GM19351 (cell line): ENCODE results near the gene MSTO1.
"Not testable (repeated sequence)": the region's sequence is repeated elsewhere in the genome, so short reads cannot be mapped to it uniquely, and the experiment has no call there.

ENCODE experiments used
- ATAC-seq: cut with Tn5 transposase; IDR thresholded peaks from one replicate; pipeline ENCODE4 v1.9.1; 2021; ENCODE audit warnings: mild to moderate bottlenecking, moderate library complexity; ENCODE audit not compliant: unreplicated experiment

Gene MSTO1

GRCh38 chr1:155610257-155610647, 234 bp downstream of the MSTO1 start:
- ATAC-seq: peak; percentile 20

DNA sequence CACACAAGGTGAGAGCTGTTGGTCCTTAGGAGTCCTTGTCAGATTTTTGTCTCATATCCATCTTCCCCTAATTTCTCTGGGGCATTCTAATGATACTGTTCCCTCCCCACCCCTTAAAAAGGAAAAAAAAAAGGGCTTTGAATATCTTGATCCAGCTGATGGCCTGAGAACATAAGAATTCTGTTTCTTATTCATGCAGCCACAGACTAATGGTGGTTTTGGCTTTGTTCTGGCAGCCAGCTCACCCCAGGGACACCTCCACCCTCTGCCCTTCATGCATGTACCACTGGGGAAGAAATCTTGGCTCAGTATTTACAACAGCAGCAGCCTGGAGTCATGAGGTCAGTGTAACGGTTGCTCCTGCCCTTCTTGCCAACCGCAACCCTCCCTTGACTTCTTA, 3.2 kb downstream of the MSTO1 start:
- ATAC-seq: not testable (repeated sequence)

DNA sequence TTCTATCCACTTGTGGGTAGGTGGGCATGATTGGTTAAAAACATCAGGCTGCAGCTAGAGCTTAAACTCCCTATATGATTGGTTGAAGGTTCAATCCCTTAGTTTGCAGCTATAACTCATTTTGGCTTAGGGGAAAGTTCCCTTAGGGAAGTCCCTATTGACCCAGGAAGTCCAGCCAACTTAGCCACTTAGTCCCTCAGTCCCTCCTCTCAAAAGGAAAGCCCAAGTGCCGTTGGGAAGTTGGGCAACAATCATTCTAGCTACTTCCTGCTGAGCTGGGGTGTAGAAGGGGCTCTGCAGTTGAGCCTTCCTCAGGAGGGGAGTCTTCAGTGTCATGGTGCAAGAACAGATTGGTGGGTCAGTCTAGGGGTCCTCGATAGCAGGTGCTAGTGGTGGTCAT, 12.2 kb downstream of the MSTO1 start:
- no peak for ATAC-seq

- no peak for ATAC-seq
Measured at GRCh38 chr1:155623357-155623756, 13.3 kb downstream of the MSTO1 start.

GRCh38 chr1:155626428-155626827, 16.4 kb downstream of the MSTO1 start:
- ATAC-seq: not testable (repeated sequence)

GRCh38 chr1:155636397-155637153, 26.6 kb downstream of the MSTO1 start:
- no peak for ATAC-seq

- ATAC-seq: no peak
Measured at GRCh38 chr1:155640367-155640766, 30.3 kb downstream of the MSTO1 start.

GRCh38 chr1:155642559-155643180, 32.7 kb downstream of the MSTO1 start:
- not testable (repeated sequence) for ATAC-seq

- no peak for ATAC-seq
Measured at GRCh38 chr1:155643230-155643629, 33.2 kb downstream of the MSTO1 start.

DNA sequence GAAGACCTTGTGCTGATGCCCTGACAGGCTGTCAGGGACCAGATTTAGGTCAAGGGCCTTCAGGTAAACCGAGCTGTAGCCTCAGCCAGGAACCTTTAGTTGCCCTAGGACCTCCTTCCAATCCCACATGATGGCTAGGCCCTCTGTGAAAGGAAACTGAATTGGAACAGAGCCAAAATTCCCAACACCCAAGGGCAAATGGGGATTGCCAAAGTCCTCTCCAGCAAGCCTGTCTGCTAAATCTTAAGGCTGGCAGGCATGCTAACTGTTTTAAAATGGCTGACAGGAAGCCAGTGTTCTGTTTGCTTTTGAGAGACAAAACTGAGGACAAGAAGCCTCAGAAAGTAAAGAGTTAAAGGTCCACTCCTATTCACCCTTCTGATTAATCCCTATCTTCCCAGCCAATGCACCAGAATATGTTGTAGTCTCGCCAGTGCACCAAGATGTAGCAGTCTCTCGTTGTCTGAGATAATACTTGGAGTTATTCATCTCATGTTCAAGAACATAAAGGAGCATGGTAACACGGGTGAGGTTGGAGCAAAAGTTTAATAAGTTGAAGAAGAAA, 35.1 kb downstream of the MSTO1 start:
- no peak for ATAC-seq

- ATAC-seq: no peak
Measured at GRCh38 chr1:155645648-155646047, 35.6 kb downstream of the MSTO1 start.

DNA sequence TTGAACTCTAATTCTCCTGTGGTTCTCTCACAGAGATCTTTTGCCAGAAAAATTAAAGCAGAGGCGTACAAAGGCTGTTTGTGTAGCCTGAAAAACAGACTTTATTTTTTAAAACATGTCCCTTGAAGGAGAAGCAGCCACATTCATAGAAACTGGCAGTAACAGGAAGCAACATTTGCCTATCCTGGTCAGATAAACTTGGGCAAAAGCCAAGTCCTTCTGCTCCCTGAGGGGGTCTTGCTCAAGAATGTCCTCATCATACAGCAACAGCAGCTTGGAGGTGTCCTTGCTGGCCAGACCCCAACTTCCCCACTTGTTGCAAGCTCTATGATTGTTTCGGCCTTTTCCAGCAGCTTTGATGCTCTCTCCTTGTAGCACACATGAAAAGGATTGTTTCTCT, 36.3 kb downstream of the MSTO1 start:
- no peak for ATAC-seq

- ATAC-seq: no peak
Measured at GRCh38 chr1:155648207-155649147, 38.5 kb downstream of the MSTO1 start.

DNA sequence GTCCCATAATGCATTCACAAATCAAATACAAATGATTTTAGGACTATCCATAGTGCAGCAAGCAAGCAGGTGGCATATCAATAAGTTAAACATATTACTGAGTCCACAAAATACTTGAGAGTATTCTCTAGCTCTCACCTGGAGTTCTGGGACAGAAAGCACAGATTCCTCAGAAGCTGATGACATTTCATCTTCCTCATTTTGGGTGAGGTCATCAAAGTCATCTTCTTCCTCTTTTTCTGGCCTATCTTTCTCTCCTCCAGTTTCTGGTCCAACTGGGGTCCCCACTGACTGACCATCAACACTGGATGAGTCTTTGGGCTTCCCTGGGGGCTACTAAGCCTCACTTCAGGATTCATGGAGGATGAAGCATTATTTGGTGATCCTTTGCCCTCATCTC, 39.7 kb downstream of the MSTO1 start:
- no peak for ATAC-seq

DNA sequence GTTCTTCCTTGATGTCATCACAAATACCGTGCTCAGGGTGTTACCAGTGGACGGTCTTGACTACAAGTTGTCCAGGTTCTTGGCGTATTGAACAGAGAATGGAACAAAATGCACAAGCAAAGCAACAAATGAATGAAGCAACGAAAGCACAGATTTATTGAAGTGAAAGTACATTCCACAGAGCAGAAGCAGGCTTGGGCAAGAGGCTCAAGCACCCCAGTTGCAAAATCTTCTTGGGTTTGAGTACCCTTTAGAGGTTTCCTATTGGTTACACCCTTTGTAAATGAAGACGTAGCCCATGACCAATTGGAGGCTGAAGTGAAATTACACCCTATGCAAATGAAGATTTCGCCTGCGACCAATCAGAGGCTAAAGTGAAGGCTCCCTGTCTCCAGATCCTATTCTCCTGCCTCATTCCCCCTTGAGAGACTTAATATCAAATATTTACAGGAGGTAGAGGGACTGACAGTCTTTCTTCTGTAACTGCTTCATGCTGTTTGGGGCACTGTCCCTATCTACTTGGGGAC, 40.3 kb downstream of the MSTO1 start:
- no peak for ATAC-seq

GRCh38 chr1:155651861-155652661, 42.0 kb downstream of the MSTO1 start:
- no peak for ATAC-seq

- no peak for ATAC-seq
Measured at GRCh38 chr1:155652951-155653350, 42.9 kb downstream of the MSTO1 start.

DNA sequence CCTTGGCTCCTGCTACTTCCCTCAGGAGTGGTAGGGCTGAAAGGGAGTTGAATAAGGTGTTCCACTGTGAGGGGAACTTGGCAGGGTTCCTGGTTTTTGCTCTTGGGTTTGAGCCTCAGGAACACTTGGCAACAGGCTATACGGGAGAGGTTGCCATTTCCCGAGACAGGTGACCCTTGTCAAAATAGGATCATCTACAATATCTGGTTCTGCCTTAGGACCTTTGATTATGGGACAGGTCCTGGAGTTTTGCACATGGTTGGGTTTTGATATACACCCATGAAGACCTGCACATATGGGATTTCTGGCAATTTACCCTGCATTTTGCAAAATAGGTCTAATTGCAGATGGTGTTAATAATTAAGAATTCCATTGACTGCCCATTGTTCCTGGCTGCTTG, 47.4 kb downstream of the MSTO1 start:
- ATAC-seq: no peak

DNA sequence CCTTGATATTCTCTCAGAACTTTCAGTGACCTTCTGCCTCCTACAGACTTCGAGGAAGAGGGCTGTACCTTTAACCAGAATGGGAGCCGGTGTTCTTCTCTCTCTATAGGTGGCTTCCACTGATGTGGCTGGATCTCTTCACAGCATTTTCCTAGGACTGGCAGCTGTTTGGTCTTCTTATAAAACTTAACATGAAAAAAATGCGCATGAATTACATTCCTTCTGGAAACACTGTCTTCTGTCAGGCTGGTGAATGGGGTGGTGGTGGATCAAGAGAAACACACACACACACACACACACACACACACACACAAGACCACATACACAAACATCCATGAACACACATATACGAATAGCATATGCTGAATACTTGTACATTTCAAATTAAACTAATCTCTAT, 51.2 kb downstream of the MSTO1 start:
- not testable (repeated sequence) for ATAC-seq
